Erythroblast (primary cell): ENCODE results near the gene TOX2.

Source experiments
- GATA1 ChIP-seq: IDR thresholded peaks from 2 replicates; pipeline ENCODE4 v1.6.1; 2011; ENCODE audit warnings: low read depth, mild to moderate bottlenecking, control low read depth, low read length, moderate library complexity
- POLR2A ChIP-seq: IDR thresholded peaks from 2 replicates; pipeline ENCODE4 v1.6.1; 2011; ENCODE audit warnings: mild to moderate bottlenecking, low read length

DNA sequence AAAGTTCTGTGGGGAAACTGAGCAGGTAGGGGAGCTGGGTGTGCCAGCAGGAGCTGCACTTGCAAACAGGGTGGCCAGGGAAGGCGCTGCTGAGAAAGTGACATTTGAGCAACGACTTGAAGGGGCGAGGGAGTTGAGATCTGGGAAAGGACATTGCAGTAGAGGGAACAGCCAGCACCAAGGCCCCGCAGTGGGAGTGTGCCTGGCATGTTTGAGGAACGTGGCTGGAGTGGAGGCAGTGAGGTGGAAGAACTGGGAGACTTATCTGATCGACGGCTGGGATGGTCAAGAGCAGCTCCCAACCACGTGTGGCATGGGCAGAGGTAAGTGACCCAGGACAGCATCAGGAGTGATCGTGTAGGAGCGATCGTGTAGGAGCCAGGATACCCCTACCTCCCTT is 77.3 kb downstream of the TOX2 start:
- no peak for TF ChIP-seq POLR2A
- TF ChIP-seq GATA1 = no peak
